ENCODE data around the gene AGMO. TPM values are rescaled to one million over a fixed set of nuclear protein-coding genes. Genes with fewer than 3 reads are reported as not detected.

AGMO gene
- total and polyA plus RNA-seq, 2 of the 8 experiments (the other 6 are each of a cell fraction or from before 2014, with no cell fraction given): 0.22 to 0.45 TPM

DNA sequence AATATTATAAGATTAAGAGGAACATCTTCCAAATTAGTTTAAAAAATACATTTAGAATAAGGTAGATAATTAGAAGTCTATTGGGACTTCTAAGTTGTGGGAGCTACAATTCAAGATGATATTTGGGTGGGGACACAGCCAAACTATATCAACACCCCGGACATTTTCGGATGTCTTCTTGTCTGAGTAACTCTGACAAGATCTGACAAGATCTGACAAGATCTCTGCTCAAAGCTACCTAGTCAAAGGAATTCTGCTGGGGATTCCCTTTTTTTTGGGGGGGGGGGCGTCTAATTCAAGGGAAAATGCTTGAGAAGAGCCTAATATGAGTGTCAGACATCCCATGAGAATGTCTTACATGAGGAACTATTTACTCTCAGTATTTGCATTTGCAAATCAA, 5.2 kb upstream of the AGMO start:
- Histone ChIP-seq H2BK15ac (ENCODE audit: low read length) (no peak overlapping the region), H2BK20ac (ENCODE audit: low read length) (no peak overlapping the region), H3K9ac (replicated peaks in 1 of 4; ENCODE audit: extremely low read depth in 1 of 4, low read depth in 3 of 4, low read length in 3 of 4) (no peak overlapping the region), H2BK120ac (replicated peaks; ENCODE audit: low read depth, low read length) (no peak overlapping the region), H3K23me2 (ENCODE audit: low read depth, low read length) (no peaks in the 10 kb centered on the region), H3K23ac (ENCODE audit: insufficient read length) (no peak overlapping the region), H3K4me1 (replicated peaks in 1 of 4; ENCODE audit: control insufficient read depth in 3 of 4, insufficient read depth in 4 of 4, low read length in 3 of 4) (no peaks in the 10 kb centered on the region), H3K4ac (replicated peaks; ENCODE audit: insufficient read length, low read depth, low read length) (no peak overlapping the region), H3K79me2 (ENCODE audit: control insufficient read depth in 1 of 2, insufficient read depth in 2 of 2, low read length in 2 of 2) (no peaks in the 10 kb centered on the region), H3K4me2 (ENCODE audit: insufficient read depth in 1 of 2, low read depth in 2 of 2, low read length in 2 of 2) (no peak overlapping the region), H4K5ac (ENCODE audit: insufficient read length, low read depth, low read length) (no peak overlapping the region), H3K4me3 (ENCODE audit: extremely low read depth in 1 of 4, insufficient read depth in 2 of 4, low read depth in 3 of 4, low read length in 4 of 4) (no peak overlapping the region), H3K27me3 (replicated peaks in 1 of 4; ENCODE audit: control insufficient read depth in 3 of 4, extremely low read depth in 1 of 4, insufficient read depth in 3 of 4, low read length in 3 of 4) (no peaks in the 10 kb centered on the region), H3K14ac (ENCODE audit: insufficient read length) (no peak overlapping the region), H3K36me3 (ENCODE audit: control insufficient read depth in 2 of 4, insufficient read depth in 4 of 4, low read length in 3 of 4) (no peaks in the 10 kb centered on the region), H3K79me1 (ENCODE audit: low read depth, low read length) (no peaks in the 10 kb centered on the region), H4K8ac (ENCODE audit: extremely low read depth, insufficient read depth, low read length) (no peak overlapping the region), H3K18ac (ENCODE audit: extremely low read depth, low read length) (no peak overlapping the region), H2BK5ac (ENCODE audit: low read depth, low read length) (no peak overlapping the region), H4K91ac (replicated peaks; ENCODE audit: insufficient read length, low read length) (no peak overlapping the region), H2BK12ac (ENCODE audit: low read depth, low read length) (no peak overlapping the region), H4K20me1 (replicated peaks in 1 of 2; ENCODE audit: control insufficient read depth in 1 of 2, insufficient read depth in 2 of 2, low read length in 2 of 2) (no peaks in the 10 kb centered on the region), H2AFZ (ENCODE audit: low read length) (no peak overlapping the region), H3K27ac (ENCODE audit: low read depth, low read length) (no peak overlapping the region), H2AK5ac (ENCODE audit: low read depth, low read length) (no peak overlapping the region), H3K56ac (replicated peaks; ENCODE audit: insufficient read length, low read depth, low read length) (no peak overlapping the region), H3K9me3 (ENCODE audit: insufficient read depth in 2 of 2, low read depth in 1 of 2, low read length in 1 of 2) (no peaks in the 10 kb centered on the region)
- ChIA-PET CTCF (ENCODE audit: partially characterized antibody) (no interaction called here), POLR2A (ENCODE audit: partially characterized antibody) (no interaction called here)
- 93% methylated on average over 3 of the region's 3 CpGs; no CpG with 5 or more reads in 1 of the 2 experiments for WGBS, 2 experiments (ENCODE audit: extremely low coverage in 1 of 2, insufficient coverage in 1 of 2, insufficient read length in 1 of 2, insufficient replicate concordance in 2 of 2, low coverage in 1 of 2, low lambda C conversion rate in 2 of 2, missing lambda C conversion rate in 1 of 2)
- DNase-seq (ENCODE audit: low read depth in 1 of 2, low spot score in 2 of 2) (no peak), FAIRE-seq (no peak)
- TF ChIP-seq CHD2 (IDR thresholded peaks at IDR 0.05; ENCODE audit: low read length) (no peak), TBP (IDR thresholded peaks at IDR 0.05; ENCODE audit: low read depth, low read length) (no peak), SAP30 (IDR thresholded peaks at IDR 0.05; ENCODE audit: insufficient read depth, insufficient replicate concordance, low read length) (no peak), ZNF274 (IDR thresholded peaks at IDR 0.05; ENCODE audit: borderline replicate concordance, extremely low read depth, low read length) (no peak), HDAC6 (IDR thresholded peaks at IDR 0.05; ENCODE audit: low read depth, low read length) (no peak), ASH2L (IDR thresholded peaks at IDR 0.05; ENCODE audit: low read length) (no peak), SIN3A (conservative IDR thresholded peaks at IDR 0.05 in 1 of 2, IDR thresholded peaks at IDR 0.05 in 1 of 2; ENCODE audit: low read depth in 1 of 2, low read length in 2 of 2) (no peak), FOSL1 (IDR thresholded peaks at IDR 0.05; ENCODE audit: insufficient read depth, low read depth, low read length) (no peak), RNF2 (IDR thresholded peaks at IDR 0.05; ENCODE audit: borderline replicate concordance, low read depth, low read length, missing control alignments, poor library complexity, severe bottlenecking) (no peak)
- TF ChIP-seq, protein P1, sequence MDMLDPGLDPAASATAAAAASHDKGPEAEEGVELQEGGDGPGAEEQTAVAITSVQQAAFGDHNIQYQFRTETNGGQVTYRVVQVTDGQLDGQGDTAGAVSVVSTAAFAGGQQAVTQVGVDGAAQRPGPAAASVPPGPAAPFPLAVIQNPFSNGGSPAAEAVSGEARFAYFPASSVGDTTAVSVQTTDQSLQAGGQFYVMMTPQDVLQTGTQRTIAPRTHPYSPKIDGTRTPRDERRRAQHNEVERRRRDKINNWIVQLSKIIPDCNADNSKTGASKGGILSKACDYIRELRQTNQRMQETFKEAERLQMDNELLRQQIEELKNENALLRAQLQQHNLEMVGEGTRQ (IDR thresholded peaks at IDR 0.05; ENCODE audit: low read length): no peak
